ENCODE results near the gene NAXE.

Gene NAXE

DNA sequence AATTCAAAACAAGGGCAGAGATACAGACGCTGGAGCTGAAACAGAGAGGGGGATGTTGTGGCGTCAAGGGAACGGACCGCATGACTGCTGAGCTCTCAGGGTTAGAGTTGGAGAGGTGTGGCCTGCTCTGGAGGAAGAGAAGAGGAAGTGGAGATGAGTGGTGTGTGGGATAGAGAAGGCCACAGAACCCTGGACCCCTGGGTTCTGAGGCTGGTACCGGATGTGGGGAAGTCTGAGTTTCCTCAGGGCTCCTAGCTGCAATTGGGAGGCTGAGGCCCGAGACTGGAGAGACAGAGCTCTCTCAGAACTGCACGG lies 52.2 kb downstream of the NAXE start:
- no peak for TF ChIP-seq SNAI2 (CRISPR knock-in tag; IDR thresholded peaks at IDR 0.05)
- no peak for TF ChIP-seq POU6F1 (CRISPR knock-in tag; IDR thresholded peaks at IDR 0.05; ENCODE audit: borderline replicate concordance, low read depth)
- TF ChIP-seq BACH2 (CRISPR knock-in tag; IDR thresholded peaks at IDR 0.05; ENCODE audit: borderline replicate concordance) = no peak
- TF ChIP-seq ESRRG (CRISPR knock-in tag; IDR thresholded peaks at IDR 0.05) = no peak
- TF ChIP-seq, protein P1, sequence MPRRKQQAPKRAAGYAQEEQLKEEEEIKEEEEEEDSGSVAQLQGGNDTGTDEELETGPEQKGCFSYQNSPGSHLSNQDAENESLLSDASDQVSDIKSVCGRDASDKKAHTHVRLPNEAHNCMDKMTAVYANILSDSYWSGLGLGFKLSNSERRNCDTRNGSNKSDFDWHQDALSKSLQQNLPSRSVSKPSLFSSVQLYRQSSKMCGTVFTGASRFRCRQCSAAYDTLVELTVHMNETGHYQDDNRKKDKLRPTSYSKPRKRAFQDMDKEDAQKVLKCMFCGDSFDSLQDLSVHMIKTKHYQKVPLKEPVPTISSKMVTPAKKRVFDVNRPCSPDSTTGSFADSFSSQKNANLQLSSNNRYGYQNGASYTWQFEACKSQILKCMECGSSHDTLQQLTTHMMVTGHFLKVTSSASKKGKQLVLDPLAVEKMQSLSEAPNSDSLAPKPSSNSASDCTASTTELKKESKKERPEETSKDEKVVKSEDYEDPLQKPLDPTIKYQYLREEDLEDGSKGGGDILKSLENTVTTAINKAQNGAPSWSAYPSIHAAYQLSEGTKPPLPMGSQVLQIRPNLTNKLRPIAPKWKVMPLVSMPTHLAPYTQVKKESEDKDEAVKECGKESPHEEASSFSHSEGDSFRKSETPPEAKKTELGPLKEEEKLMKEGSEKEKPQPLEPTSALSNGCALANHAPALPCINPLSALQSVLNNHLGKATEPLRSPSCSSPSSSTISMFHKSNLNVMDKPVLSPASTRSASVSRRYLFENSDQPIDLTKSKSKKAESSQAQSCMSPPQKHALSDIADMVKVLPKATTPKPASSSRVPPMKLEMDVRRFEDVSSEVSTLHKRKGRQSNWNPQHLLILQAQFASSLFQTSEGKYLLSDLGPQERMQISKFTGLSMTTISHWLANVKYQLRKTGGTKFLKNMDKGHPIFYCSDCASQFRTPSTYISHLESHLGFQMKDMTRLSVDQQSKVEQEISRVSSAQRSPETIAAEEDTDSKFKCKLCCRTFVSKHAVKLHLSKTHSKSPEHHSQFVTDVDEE (CRISPR knock-in tag; IDR thresholded peaks at IDR 0.05) = no peak
- no peak for ATAC-seq

All from SK-N-SH treated with all-trans-retinoic acid at 6 μM for 48 hours (cell line).